GM21786 (cell line): ENCODE data around the gene DMPK.

Experiments
- ATAC-seq: cut with Tn5 transposase; IDR thresholded peaks from one replicate; pipeline ENCODE4 v1.9.1; 2021; ENCODE audit not compliant: unreplicated experiment

Gene DMPK

DNA sequence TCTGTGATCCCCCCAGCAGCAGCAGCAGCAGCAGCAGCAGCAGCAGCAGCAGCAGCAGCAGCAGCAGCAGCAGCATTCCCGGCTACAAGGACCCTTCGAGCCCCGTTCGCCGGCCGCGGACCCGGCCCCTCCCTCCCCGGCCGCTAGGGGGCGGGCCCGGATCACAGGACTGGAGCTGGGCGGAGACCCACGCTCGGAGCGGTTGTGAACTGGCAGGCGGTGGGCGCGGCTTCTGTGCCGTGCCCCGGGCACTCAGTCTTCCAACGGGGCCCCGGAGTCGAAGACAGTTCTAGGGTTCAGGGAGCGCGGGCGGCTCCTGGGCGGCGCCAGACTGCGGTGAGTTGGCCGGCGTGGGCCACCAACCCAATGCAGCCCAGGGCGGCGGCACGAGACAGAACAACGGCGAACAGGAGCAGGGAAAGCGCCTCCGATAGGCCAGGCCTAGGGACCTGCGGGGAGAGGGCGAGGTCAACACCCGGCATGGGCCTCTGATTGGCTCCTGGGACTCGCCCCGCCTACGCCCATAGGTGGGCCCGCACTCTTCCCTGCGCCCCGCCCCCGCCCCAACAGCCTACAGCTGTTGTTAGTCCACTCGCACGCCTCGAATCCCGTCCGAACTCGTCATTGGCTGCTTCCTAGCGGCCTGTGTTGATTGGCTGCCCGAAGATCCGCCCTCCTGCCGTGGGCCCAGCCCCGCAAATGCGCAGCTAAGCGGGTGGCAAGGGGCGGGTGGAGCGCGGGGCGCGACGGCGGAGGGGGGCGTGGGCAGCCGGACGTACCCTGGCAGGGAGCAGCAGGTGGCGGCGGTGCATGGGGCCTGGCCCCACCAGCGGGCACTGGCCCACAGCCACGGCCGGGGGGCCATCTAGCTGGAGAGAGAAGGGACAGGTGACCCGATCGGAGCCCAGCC, 11.8 kb downstream of the DMPK start:
- ATAC-seq: peak; percentile 47

DNA sequence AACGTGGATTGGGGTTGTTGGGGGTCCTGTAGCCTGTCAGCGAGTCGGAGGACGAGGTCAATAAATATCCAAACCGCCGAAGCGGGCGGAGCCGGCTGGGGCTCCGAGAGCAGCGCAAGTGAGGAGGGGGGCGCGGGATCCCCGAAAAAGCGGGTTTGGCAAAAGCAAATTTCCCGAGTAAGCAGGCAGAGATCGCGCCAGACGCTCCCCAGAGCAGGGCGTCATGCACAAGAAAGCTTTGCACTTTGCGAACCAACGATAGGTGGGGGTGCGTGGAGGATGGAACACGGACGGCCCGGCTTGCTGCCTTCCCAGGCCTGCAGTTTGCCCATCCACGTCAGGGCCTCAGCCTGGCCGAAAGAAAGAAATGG, 12.5 kb downstream of the DMPK start:
- ATAC-seq: no peak

DNA sequence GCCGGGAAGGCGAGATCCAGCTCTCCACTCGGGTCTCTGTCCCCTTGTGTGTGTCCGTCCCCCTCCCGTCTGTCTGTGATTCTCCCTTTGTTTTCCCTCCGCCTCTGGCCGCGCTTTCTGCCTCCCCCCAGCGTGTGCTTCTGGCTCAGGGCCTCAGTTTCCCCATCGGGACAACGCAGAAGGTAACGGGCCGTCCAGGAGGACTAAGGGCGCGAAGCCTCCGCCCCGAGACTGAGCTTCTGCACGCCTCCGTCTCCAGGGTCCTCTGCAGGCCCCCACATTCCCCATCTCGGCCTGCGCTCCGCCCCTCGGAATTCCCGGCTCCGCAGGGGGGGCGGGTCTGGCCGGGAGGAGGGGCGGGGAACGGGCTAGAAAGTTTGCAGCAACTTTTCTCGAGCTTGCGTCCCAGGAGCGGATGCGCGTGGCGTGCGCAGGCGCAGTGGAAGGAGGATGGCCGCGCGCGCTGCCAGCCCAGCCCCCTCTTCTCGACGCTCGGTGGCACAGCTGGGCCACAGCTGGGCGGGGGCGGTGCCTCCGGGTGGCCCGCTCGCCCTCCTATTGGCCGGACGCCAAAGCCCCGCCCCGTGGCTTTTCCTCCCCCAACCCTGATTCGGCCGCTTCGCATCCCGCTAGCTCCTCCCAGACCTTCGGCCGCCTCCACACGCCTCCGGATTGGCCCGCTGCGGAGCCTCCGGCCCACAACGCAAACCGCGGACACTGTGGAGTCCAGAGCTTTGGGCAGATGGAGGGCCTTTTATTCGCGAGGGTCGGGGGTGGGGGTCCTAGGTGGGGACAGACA, 13.1 kb downstream of the DMPK start, which contains the start of gene SIX5:
SIX5 (minus strand) TSS at position 269 of the 799 bp plus-strand sequence. CDS start 408 bp downstream, outside the sequence.
- ATAC-seq: peak; percentile 51

GRCh38 chr19:45768655-45768983, 13.7 kb downstream of the DMPK start:
- ATAC-seq: no peak

GRCh38 chr19:45767881-45768654, 14.2 kb downstream of the DMPK start:
- no peak for ATAC-seq

DNA sequence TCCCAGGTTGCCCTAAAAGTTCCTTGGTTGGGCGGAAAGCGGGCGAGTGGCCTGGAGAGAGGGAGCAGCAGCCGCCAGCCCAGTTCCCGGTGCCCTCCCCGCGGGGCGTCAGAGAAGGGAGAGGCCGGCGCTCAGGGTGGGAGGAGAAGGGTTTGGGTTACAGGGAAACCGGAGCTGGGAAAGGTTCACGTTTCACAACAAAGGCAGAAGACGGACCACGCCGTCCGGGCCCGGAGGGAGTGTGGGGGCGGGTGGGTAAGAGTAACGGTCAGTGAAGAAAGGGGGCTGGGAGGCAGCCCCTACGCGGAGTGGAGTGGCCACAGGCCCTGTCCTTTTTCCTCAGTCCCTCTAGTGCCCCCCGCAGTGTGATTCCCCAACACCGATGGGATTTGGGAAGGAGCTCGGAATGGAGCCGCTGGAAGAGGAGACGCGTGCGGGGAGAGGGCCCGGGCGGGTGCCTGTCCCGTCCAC, 14.8 kb downstream of the DMPK start:
- ATAC-seq: no peak

GRCh38 chr19:45766869-45767346, 15.4 kb downstream of the DMPK start:
- ATAC-seq: no peak

DNA sequence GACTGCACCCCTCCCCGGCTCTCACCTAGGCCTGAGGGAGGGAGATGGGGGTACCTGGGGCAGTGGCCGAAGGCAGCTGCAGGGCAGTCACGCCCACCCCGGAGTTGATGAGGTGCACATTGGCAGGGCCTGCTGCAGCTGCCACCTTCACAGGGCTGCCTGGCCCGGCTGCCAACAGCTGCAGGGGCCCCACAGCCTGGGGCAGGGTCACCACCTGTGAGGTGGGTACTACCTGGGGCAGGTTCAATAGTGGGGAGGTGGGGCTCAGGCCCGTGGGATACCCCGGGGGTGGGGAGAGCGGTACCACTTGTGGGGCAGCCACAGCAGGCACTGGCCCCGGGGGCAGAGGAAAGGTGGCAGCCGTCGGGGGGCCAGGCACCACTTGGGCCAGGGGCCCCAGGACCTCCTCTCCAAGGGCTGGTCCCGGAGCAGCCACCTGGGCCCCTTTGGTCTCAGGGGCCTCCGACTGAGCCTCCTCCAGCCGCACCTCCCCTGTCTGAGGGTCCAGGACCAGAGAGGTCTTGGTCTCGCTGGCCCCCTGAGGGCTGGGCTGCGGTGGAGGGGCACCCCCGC, 15.9 kb downstream of the DMPK start:
- ATAC-seq: no peak

GRCh38 chr19:45765702-45766295, 16.5 kb downstream of the DMPK start:
- no peak for ATAC-seq

DNA sequence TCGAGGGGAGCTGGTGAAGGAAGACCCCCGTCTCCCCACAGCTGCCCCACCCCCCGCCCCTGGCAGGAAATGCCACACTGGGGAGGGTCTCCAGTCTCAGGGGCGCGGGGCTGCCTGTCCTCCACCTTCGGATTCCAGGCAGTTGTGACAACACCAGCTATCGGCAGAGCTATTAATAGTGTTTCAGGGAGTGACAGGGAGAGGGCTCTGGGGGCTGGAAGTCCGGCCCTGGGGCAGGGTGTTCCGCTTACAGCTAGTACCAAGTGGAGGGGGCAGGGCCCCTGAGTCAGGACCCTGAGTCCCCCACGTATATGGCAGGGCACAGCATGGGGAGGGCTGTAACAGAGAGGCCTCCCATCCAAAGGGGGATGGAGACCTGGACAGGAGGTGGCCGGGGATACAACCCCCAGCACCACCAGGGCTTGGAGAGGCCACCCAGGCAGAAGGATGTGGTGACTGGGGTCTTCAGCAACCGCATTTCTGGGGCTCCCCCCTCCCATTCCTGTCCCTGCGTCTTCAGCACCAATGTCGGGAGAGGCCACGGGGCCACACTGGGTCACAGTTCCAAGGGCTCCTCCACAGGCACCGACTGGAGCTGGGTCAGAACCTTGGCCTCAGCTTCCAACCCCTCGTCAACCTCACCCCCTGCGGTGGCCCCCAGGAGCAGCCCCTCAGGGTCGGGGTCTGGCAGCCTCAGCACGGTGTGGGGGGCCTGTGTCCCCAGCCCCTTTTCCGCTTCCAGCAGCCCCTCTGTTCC, 17.2 kb downstream of the DMPK start:
- ATAC-seq: no peak

- ATAC-seq: no peak
Observed at GRCh38 chr19:45764475-45764874, 17.8 kb downstream of the DMPK start.

- ATAC-seq: no peak
Observed at GRCh38 chr19:45763691-45764294, 18.5 kb downstream of the DMPK start.

DNA sequence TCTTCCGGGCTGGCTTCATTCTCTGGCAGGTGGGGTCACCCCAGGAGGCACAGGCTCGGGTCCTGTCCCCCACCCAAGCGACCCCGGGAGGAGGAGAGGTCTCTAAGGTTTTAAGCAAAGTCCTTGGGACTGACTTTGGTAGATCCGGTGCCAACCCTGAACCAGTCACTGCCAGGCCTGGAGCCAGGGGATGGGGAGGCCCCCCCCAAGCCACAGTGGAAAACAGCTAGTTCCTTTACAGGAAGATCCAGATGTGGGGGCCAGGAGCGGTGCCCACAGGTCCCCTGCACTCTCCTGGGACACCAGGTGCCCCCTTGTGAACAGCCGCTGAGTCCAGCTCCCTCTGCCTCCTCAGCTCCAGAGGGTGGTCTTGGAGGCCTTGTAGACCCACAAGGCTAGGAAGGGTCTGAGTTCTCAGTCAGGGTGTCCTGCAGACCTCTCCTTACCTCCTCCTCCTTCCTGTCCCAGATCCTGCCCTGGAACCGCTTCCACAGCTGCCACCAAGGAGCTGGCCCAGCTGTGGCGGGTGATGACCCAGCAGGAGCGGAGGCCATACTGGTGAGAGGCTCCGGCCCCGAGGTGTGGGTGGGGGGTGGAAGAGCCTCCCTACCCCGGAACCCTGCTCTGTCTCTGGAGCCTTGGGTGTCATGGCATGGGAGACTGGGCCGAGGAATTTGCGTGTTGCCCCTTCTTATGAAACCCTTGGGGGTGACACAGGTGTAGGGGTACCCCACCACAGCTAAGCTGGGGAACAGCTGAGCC, 19.2 kb downstream of the DMPK start:
- no peak for ATAC-seq

DNA sequence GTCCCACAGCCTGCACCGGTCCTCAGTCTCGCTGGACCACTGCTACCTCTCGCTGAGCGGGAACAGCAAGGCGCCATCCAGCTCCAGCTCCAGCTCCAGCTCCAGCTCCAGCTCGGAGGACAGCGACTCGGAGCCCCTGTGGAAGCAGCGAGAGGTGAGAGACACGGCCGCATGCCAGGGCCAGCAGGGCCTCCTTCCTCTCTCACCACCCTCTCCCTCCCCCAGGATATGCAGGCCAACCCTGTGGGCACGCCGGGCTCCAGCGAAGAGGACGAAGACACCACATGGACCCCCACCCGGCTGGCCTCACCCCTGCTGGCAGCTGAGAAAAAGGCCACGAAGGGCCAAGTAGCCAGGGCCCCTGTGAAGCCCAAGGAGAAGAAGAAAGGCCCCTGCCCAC, 20.6 kb downstream of the DMPK start:
- ATAC-seq: no peak

DNA sequence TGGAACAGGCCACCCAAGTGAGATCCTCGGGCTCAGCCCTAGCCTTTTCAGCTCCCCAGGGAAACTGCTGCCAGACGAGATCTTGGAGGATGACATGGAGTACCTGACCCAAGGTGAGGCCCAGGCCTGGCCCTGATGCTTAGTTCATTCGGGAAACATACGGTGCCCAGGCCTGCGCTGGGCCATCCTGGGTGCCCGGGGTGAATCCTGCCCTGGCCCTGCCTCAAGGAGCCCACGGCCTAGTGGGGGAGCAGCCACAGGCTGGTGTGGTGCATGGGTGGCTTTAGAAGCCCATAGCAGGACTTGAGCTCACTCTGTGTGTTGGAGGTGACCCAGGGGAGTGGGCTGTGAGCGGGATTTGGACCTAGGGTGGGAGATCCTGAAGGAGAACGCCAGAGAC, 23.4 kb downstream of the DMPK start:
- no peak for ATAC-seq

DNA sequence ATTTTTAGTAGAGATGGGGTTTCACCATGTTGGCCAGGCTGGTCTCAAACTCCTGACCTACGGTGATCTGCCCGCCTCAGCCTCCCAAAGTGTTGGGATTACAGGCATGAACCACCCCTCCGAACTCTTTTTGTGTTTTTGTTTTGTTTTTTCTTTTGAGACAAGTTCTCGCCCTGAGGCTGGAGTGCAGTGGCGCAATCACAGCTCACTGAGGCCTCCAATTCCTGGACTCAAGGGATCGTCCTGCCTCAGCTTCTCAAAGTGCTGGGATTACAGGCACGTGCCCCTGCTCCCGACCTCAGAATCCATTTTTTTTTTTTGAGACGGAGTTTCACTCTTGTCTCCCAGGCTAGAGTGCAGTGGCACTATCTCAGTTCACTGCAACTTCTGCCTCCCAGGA, 24.6 kb downstream of the DMPK start:
- ATAC-seq: no peak

- ATAC-seq: no peak
Observed at GRCh38 chr19:45754323-45754722, 28.0 kb downstream of the DMPK start.

- no peak for ATAC-seq
Observed at GRCh38 chr19:45753548-45753947, 28.7 kb downstream of the DMPK start.

- ATAC-seq: no peak
Observed at GRCh38 chr19:45752639-45753038, 29.7 kb downstream of the DMPK start.
